ENCODE data around the gene MREG.

GRCh38 chr2:216030216-216030615 lies 16.9 kb upstream of the MREG start:
- TF ChIP-seq CTCF (tag by site-specific recombination; IDR thresholded peaks at IDR 0.05) (no peak), ZNF274 (IDR thresholded peaks at IDR 0.05; ENCODE audit: low read length) (no peak), ZNF274 (tag by site-specific recombination; IDR thresholded peaks at IDR 0.05; ENCODE audit: borderline replicate concordance) (no peak), YY1 (tag by site-specific recombination; IDR thresholded peaks at IDR 0.05) (no peak), ZNF24 (tag by site-specific recombination; IDR thresholded peaks at IDR 0.05) (no peak), SP2 (tag by site-specific recombination; IDR thresholded peaks at IDR 0.05) (no peak)

All from HEK293 (cell line).